ENCODE results near the gene RNF26.
"Not testable (repeated sequence)": the region's sequence is repeated elsewhere in the genome, so short reads cannot be mapped to it uniquely, and the experiment has no call there.

The RNF26 gene

DNA sequence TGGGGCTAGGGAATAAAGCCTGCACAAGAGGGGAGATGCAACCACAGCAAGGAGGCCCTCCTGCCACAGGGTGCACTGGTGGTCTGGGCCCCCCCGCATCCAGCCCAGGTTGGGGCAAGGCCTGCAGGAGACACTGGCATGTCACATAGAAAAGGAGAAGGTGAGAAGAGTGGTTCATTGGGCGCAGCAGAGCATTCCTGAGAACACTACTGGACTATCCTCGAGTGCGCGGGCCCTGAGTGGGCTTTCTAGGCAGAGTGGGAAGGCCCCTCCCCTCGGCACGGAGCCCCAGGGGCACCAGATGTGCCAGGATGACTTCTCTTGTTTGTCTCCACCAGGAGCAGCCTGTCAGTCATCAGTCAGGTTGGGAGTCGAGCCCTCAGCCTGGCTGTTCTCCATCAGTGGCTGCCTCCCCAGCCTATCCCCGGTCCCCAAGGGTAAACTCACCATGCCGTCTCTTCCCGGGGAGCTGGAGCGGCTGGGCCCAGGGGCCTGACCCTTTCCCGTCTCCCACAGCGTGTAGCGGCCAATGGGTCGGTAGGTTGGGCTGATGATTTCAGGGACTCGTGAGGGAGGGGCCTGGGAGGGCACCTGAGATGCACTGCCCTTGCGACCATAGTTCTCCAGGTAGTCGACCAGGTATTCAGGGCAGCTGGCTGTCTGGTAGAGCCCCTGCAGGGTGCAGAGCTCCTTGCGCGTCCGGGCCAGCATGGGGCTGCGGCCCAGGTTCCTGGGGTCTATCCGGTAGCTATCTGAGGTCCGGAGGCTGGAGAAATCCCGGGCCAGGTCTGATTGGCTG lies 38.1 kb downstream of the RNF26 start:
- no peak for DNase-seq

DNA sequence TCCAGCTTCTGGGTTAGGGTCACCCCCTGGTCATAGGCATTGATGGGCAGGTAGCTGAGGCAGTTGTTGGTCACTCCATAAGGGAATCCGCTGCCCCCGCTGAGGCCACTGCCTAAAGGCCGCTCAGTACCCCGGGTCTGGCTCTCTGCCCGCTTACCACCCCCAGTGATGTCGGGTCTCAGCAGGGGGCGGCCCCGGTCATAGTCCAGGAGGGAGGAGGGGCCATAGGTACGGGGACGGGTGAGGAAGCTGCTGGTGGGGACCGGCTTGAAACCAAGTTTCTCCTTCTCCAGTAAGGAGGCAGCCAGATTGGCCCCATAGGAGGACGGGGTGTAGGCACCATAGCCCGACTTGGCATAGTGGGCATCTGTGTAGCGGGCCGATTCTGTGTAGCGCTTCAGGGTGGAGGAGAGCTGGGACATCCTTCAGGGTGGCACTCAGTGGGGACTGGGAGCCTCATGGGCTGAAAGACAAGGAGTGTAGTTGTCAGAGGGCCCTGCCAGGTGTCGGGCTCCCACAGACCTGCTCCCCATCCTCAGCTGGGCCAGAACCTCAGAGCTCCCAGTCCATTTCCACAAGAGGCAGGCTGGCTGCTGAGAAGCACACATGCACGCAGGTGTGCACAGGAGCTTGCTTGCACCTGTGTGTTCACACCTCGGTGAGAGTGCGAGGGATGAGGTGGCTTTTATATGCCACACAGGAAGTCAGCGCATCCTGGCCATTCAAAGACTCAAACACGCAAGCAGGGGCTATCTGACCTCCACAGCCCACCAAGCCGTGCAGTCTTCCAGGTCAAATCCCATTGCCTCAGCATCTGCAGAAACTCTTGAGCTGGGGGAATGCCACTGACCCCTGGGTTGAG lies 39.0 kb downstream of the RNF26 start:
- DNase-seq: peak; percentile 0

DNA sequence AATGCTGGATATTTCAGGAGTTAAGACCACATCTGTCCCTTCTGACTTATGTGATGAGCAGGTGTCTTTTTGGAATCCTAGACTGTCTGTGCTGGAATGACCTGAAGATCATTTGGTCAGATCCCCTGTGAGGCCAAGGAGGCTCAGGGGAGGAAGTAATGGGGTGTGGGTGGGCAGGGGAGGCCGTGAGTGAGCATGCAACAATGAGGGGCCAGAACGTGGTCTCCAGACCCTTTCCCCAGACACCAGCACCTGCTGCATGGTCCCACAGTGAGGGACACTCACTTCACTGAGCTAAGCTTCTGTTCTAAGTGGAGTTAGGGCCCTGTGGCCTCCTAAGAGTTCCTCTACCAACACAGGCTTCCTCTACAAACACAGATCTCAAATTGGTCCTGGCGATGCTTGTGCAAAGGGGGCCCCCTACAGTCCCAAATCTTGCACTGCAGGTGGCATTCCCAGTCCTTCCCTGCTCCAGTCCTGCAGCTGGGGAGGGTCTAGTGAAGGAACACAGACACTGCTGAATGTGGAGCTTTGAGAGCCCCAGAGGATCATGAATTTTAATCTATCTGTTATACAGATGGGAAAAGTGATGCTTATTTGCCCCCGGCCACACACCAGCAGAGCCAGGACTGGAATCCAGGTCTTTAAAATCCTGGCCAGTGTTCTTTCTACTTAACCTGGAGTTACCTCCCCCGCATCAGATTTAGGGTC lies 39.7 kb downstream of the RNF26 start:
- DNase-seq: peak; percentile 67

DNA sequence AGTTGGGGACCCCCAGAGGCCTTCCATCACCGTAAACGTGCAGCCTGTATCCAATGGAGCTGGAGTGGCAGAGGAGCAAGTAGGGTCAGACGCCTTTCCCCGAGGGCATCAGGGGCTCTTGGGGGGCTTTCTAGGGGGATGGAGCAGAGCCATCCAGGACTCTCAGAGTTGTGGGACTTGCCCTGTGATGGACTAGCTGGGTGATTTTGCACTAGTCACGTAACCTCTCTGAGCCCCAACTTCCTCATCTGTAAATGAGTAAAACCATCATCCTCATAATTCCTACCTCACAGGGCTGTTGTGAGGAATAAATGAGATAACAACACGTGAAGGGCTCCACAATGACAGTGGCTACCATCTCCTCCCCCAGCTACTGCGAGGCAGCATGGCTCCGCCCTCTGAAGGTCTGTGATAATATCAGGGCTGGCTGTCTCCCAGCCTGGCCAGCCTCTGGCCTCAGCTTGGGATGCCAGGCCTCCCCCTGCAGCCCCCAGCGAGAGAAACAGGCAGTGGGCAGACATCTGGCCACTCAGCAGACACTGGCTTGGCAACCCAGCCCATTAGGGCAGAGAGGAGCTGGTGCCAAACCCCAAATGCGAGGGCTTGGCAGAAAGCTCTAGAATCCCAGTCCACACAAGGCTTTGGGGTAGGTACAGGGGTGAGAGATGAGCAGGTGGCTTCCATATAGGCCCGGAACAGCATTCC lies 40.5 kb downstream of the RNF26 start:
- peak; percentile 46 for DNase-seq

DNA sequence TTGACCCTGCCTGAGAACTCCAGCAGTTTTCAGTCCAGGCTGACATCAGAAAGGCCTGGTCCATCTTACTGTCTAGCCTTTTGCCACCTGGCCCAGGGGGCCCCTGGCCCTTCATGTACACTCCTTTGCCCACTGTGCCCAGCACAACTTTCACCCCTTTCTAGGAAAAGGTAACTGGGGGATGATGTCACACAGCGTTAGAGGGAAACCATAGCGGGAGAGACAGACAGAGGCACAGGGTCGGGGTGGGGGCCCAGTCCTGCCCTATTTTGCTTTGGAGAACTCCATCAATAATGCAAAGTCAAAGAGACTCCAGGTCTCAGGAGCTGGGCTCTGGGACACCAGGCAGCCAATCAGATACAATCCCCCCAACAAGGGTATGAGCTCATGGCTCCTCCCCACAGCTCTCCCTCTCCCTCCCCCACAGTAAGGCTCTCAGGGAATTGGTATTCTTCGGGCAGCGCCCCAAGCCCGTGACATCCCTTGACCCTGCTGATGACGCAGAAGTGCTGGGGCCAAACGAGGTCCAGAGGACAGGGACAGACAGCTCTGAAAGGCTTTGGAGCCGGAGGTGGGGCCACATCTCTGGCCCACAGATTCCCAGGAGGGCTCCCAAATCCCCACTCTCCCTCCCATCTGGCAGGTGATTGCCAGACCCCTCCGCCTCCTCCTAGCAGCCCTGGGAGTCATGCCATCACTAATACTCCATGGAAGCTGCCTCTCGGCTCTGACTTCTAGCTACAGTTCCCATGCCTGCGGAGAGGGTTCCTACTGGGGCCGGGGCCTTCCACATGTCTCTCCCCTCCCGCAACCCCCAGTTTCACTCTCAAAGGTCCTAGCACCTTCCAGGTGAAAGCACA lies 41.2 kb downstream of the RNF26 start:
- DNase-seq: no peak

DNA sequence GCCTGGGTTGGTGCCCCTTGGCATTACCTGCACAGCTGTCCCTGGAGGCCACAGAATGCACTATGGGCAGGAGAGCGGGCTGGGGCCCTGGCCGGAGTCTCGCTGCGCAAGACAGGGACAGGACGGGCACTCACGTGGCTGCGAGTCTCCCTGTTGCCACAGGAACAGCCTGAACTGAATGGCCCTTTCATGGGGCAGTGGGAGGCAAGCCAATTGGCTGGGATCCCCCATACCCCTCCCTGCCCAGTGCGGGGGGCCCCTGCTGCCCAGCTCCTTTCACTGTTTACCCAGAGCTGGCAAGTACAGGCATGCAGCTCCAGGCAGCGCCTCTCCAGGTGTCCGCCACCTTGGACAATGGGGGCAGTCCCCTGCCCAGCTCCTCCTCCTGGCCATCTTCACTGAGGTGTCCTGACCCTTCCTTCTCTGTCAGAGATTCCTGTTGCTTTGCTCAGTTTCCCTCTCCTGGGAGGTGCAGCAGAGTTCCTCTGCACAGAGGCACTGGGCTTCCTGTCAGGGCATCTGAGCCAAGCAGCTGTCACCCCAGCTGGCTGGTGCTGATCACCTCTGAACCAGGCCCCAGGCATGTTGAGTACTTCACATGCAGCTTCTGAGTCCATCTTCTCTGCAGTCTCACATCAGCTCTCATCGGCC lies 42.0 kb downstream of the RNF26 start:
- DNase-seq: no peak

DNA sequence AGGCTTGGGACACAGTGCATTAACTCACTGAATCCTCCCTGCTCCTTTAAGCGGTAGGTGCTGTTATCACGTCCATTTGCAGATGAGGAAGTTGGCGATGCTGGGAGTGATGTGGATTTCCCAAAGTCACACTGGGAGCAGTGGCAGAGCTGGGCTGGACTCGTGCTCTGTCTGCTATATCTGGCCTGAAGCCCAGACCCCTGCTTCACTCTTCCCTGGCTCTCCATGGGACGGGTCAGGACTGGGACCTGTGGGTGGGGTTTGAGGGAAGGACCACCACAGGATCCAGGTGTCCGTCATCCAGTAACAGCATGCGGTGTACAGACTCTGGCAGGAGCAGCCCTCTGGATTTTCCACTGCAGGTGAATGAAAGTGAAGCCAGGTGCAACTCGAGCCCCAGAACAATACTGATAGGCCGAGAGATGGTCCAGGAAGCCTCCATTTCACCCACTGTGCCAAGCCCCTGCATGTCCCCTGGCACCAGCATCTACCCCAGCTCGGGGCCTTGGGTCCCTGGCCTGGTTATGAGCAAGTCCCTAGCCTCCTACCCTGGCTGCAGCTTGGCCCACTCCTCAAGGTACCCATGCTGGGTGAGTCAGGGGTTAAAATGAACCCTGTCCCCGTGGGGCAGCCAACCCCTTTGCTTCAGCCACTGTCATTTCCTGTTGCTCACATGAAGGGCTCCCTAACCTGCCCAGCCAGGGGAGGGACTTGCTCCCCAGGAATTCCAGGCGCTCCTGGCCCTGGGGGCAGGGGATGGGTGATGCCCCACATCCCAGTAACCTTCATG lies 43.0 kb downstream of the RNF26 start:
- peak; percentile 0 for DNase-seq

DNA sequence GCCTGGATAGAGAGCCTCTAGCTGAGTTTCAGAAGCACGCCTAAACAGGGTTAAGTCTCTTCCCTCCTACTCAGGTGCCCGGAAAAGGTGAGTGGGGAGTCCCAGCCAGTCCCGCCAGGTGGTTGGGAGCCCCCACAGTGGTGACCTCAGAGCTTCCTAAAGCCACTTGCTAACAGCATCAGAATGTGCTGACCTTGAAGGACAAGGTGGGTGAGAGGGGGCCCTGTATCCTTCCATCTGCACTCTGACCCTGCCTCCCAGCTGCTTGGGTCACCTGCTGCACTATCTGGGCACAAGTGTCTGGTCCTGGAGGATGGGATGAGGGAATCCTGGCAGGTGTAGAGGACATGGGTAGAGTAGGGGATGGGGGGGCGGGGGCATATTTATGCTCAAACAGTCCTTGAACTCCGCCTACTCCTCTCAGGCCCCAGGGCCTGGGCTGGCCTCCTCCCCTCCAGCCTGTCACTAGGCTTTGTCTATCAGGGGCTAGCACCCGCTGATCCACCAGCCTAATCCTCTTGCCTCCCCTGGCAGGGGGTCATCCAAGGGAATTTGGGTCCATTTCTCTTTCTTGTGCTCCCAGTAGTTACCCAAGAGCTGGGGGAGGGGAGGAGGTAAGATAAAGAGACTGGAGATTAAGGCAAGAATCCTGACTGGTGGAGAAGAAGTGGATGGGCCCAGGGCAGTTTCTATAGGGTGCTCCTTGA lies 43.8 kb downstream of the RNF26 start:
- DNase-seq: no peak

DNA sequence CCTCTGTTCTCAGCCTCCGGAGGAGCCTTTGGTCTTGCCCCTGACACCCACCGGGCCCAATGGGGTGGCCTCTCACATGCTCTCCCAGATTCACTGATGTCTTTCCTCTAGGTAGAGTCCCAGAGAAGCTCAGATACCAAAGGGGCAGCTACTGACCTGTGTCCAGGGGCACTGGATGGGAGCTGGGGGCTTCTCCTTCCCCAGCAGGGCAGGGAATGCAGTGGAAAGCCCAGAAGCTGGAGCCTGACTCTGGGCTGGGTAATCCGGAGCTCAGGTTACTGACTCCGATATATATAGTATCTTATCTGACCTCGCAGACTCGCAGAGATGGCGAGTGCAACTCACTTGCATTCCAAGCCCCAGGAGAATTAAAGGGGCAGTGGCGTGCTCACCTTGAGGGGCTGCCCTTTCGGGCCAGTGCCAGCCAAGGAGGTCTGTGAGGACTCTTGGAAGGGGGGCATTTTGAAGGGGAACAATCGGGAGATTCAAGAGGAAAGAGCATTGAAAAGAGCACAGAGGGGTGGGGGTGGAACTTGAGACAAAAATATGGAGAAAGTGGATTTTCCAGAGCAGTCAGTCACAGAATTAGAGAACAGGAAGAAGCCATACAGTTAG lies 44.6 kb downstream of the RNF26 start:
- no peak for DNase-seq

DNA sequence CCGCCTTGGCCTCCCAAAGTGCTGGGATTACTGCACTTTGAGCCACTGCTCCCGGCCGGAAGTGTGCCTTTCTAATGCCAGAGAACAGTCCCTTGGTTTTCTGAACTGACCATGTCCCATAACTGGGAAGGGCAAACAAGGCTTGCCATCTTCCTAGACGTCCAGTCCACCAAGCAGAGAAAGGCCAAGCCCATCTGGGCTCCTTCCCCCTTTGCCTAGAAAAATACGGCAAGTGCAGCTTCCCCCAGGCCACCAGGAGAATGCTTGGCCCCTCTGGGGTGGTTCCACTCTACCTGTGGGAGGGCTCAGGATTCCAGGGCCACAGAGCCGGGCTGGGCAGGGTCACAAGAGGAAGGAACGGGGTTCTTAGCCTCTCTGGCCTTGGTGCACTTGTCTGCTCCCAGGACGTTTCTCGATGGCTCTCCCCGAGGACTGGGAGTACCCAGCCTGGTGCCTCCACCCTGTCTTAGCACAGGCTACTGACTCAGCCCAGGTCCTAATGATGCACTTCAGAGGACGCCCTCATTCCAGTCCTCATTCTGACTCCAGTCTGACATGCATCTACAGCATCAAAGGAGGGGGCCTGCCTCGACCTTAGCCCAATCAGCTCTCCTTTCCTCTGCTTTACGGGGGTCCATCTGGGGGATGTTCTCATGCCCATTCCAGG lies 46.0 kb downstream of the RNF26 start:
- peak; percentile 1 for DNase-seq

DNA sequence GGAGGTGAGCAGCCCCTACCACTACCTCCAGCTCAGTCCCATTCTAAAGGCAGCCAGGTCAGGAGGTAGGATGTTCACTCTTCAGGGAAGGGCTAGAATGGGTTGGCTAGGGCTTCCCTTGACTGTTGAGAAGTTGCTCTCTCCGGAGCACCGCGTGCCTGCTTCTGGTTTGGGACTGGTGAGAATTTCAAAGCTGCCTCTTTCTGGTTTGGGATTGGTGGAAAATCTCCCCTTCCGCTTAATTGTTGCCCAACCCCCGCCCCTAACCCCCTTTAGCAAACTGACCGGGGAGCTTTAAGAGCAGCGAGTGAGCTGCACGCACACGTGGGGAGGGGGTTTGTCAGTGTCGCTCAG lies 46.5 kb downstream of the RNF26 start:
- DNase-seq: no peak

DNA sequence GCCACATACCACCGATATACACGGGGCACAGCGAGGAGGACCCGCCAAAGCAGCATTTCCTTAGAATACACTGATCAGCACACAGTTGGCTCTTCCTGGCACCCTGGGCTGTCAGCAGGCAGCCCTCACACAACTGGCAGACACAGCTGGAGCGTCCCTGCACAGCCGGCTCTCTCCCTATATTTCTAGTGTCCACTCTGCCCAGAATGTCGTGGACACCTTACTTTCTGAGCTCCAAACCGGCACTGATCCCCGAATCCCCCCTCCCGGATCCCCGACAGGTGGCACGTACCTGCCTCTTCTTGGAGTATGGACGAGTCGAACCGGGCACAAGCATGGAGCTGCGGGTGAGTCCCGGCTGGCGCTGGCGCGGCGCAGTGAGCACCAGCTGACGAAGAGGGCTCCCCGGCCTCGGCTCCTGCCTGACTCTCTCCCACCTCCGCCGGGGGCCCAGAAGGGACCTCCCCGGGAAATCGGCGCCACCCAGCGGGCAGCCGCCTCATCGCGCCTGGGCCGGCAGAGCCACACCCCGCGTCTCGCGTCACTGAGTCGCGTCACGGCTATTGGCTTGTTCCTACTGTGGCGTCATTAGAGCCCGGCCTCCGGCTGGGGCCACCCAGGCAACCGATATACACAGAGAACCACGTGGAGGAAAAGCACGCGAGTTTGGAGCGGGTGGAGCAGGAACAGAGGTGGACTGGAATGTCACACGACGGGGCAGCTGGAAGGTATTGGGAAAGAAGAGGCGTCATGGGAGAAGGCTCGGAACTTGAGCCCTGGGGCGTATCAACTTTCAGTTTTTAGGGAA lies 47.1 kb downstream of the RNF26 start, which contains the start of gene USP2:
Gene USP2, minus strand, starts transcription at position 510 of the 808 bp plus-strand sequence. CDS start 8,210 bp downstream, outside the sequence.
- DNase-seq: peak; percentile 96

DNA sequence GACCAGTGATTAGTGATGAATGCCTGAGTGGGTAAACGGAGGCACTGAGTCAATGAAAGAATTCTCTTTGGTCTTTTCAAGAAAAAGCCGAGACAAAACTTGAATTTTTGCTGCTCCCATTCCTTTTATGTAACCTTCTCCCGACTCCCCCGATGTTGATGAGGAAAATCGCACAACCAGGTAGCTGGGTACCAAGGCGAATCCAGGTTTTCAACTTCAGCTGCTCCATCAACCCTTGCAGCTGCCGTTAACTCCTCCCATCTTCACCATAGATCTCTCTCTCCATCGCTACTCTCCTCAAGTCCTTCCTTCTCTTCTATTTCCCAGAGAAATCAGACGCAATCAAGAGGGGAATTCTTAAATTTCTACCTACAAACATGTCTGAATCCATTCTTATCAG lies 47.8 kb downstream of the RNF26 start:
- DNase-seq: no peak

DNA sequence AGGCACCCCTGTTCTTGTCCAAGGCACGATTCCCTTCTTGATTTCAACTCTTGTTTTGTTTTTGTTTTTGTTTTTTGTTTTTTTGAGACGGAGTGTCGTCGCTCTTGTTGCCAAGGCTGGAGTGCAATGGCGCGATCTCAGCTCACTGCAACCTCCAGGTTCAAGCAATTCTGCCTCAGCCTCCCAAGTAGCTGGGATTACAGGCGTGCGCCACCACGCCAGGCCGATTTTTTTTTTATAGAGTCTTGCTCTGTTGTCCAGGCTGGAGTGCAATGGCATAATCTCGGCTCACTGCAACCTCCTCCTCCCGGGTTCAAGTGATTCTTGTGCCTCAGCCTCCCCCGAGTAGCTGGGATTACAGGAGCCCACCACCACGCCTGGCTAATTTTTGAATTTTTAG lies 48.2 kb downstream of the RNF26 start:
- not testable (repeated sequence) for DNase-seq

DNA sequence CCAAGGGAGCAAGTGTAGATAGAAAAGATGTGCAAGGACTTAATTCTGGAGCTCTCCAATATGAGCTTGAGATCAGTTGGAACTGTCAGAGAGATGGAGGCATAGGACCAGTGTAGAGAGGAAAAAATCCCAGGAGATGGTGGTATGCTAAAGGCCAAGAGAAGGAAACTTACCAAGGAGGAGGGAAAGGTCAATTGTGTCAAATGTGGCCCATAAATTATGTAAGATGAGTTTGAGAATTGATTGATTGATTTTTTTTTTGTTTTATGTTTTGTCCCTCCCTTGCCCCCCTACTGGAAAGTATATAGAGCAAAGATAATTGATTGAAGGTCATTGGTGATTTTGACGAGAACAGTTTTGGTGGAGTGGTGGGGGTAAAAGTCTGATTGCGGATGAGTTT lies 50.0 kb downstream of the RNF26 start:
- DNase-seq: no peak
